SK-N-SH (cell line): ENCODE results near the gene NSDHL. TPM values are rescaled to one million over a fixed set of nuclear protein-coding genes. Genes with fewer than 3 reads are reported as not detected.

Experiments used
- CTCF ChIA-PET: fragments of 300-600, 350-600 bp; formaldehyde crosslinking; extraction: SDS; loops from one replicate; lab custom pipeline; 2021; lab: Yijun Ruan, JAX
- POLR2A ChIA-PET: fragments of 350-600 bp; sonication (Branson Sonifier 250); formaldehyde crosslinking; extraction: SDS; loops from one replicate; lab custom pipeline; 2020; ENCODE audit warnings: antibody characterized with exemption, inconsistent platforms; lab: Yijun Ruan, JAX
- DNase-seq: peaks from one replicate; pipeline ENCODE4 v3.0.0; 2012
- H2AFZ ChIP-seq: fragments of 200-600 bp; sonication (generic); 2 replicates; pipeline ENCODE4 v1.8.1; 2016; ENCODE audit warnings: antibody characterized with exemption, mild to moderate bottlenecking, low read depth
- H3F3A ChIP-seq: fragments of 200-600 bp; sonication (generic); replicated peaks from 2 replicates; pipeline ENCODE3; 2016; ENCODE audit warnings: antibody characterized with exemption, mild to moderate bottlenecking; ENCODE audit not compliant: insufficient read depth
- H3K27ac ChIP-seq, 2 experiments: fragments of 200-500 bp in 1 of 2; fragments of 200-600 bp in 1 of 2; sonication (Bioruptor generic) in 1 of 2; sonication (generic), shearing (Covaris generic) in 1 of 2; 2 replicates each; pipeline versions ENCODE4 v1.5.1 to v1.6.1; 2014 to 2016; ENCODE audit warnings: low read depth in 2 of 2, inconsistent platforms in 1 of 2, low read length in 1 of 2, mild to moderate bottlenecking in 1 of 2, mixed read lengths in 1 of 2
- H3K27me3 ChIP-seq: fragments of 200-600 bp; sonication (generic), shearing (Covaris generic); 2 replicates; pipeline ENCODE4 v1.6.1; 2016; ENCODE audit warnings: mixed run types; ENCODE audit not compliant: insufficient read depth
- H3K36me3 ChIP-seq, 2 experiments: fragments of 200-500 bp in 1 of 2; fragments of 200-600 bp in 1 of 2; sonication (Bioruptor generic) in 1 of 2; sonication (generic) in 1 of 2; replicated peaks in 1 of 2; 2 replicates each; pipeline versions ENCODE3 to v1.5.1; 2014 to 2016; ENCODE audit warnings: low read length in 1 of 2, mild to moderate bottlenecking in 1 of 2; ENCODE audit not compliant: insufficient read depth in 2 of 2, control insufficient read depth in 1 of 2
- H3K4me1 ChIP-seq, 2 experiments: fragments of 200-500 bp in 1 of 2; fragments of 200-600 bp in 1 of 2; sonication (Bioruptor generic) in 1 of 2; sonication (generic), shearing (Covaris generic) in 1 of 2; 2 replicates each; pipeline versions ENCODE4 v1.5.1 to v1.6.1; 2014 to 2016; ENCODE audit warnings: low read depth in 1 of 2, low read length in 1 of 2, mixed run types in 1 of 2; ENCODE audit not compliant: insufficient read depth in 2 of 2, control insufficient read depth in 1 of 2
- H3K4me2 ChIP-seq: fragments of 200-600 bp; sonication (generic), shearing (Covaris generic); 2 replicates; pipeline ENCODE4 v1.6.1; 2017; ENCODE audit warnings: mixed run types
- H3K4me3 ChIP-seq, 2 experiments: fragments of 200-500 bp in 1 of 2; fragments of 200-600 bp in 1 of 2; sonication (Bioruptor generic) in 1 of 2; sonication (generic), shearing (Covaris generic) in 1 of 2; 2 replicates each; pipeline versions ENCODE4 v1.5.1 to v1.8.1; 2014 to 2016; ENCODE audit warnings: low read depth in 2 of 2, inconsistent platforms in 1 of 2, low read length in 1 of 2, mild to moderate bottlenecking in 1 of 2, mixed read lengths in 1 of 2, moderate library complexity in 1 of 2
- H3K79me2 ChIP-seq: fragments of 200-600 bp; sonication (generic); 2 replicates; pipeline ENCODE4 v1.8.1; 2017; ENCODE audit warnings: mild to moderate bottlenecking; ENCODE audit not compliant: insufficient read depth
- H3K9ac ChIP-seq: fragments of 200-600 bp; sonication (generic); 2 replicates; pipeline ENCODE4 v1.6.1; 2017; ENCODE audit warnings: mixed run types
- H3K9me2 ChIP-seq: fragments of 200-600 bp; sonication (generic); 2 replicates; pipeline ENCODE4 v1.6.1; 2017; ENCODE audit warnings: mixed run types
- H3K9me3 ChIP-seq: fragments of 200-600 bp; sonication (generic); 2 replicates; pipeline ENCODE4 v1.6.1; 2017; ENCODE audit warnings: mixed run types, mild to moderate bottlenecking, moderate library complexity
- H4K20me1 ChIP-seq: fragments of 200-600 bp; sonication (generic); 2 replicates; pipeline ENCODE4 v1.6.1; 2017; ENCODE audit warnings: mild to moderate bottlenecking, mixed run types; ENCODE audit not compliant: insufficient read depth
- CHD2 ChIP-seq: fragments of 150-350 bp; IDR thresholded peaks from 2 replicates; pipeline ENCODE4 v1.6.1; 2018; ENCODE audit warnings: low read length; ENCODE audit not compliant: partially characterized antibody
- FOXM1 ChIP-seq: IDR thresholded peaks from 2 replicates; pipeline ENCODE4 v1.4.0; 2012; ENCODE audit warnings: low read depth, mild to moderate bottlenecking
- GABPA ChIP-seq: IDR thresholded peaks from 2 replicates; pipeline ENCODE4 v1.4.0; 2012; ENCODE audit warnings: low read depth, mild to moderate bottlenecking
- GATA2 ChIP-seq: sonication (generic); formaldehyde crosslinking; IDR thresholded peaks from 2 replicates; pipeline ENCODE4 v1.5.0; 2020; ENCODE audit warnings: mild to moderate bottlenecking, missing genetic modification reagents
- MXI1 ChIP-seq: IDR thresholded peaks from 2 replicates; pipeline ENCODE4 v1.6.1; 2012; ENCODE audit warnings: mild to moderate bottlenecking, low read depth, low read length, improper control_type of control experiment
- NRF1 ChIP-seq: IDR thresholded peaks from 2 replicates; pipeline ENCODE4 v1.6.1; 2012; ENCODE audit warnings: low read depth, mild to moderate bottlenecking, low read length
- RAD21 ChIP-seq: IDR thresholded peaks from 2 replicates; pipeline ENCODE4 v1.6.1; 2012; ENCODE audit warnings: mild to moderate bottlenecking, low read length
- SMC3 ChIP-seq: IDR thresholded peaks from 2 replicates; pipeline ENCODE4 v1.6.1; 2012; ENCODE audit warnings: low read depth, low read length, improper control_type of control experiment
- TAF1 ChIP-seq: IDR thresholded peaks from 2 replicates; pipeline ENCODE4 v1.6.1; 2012; ENCODE audit warnings: low read depth, mild to moderate bottlenecking, low read length, moderate library complexity, borderline replicate concordance
- TCF12 ChIP-seq: IDR thresholded peaks from 2 replicates; pipeline ENCODE4 v1.4.0; 2012
- WGBS: methylation state at CpG from one replicate; pipeline ENCODE4 v1.1.6; 2017; ENCODE audit warnings: low lambda C conversion rate; 5-methylcytosine and 5-hydroxymethylcytosine counted together
- polyA plus RNA-seq, 3 experiments: library from polyadenylated mRNA; depleted of rRNA; stranded (reverse); fragments of >200 nt; gene quantifications; 2 replicates each; pipeline ENCODE4 v1.2.3, GENCODE V29; 2012
- TF ChIP-seq, protein P1 (sequence below): fragments of 200-600 bp; sonication (generic); IDR thresholded peaks from 2 replicates; pipeline ENCODE4 v1.6.1; 2017; ENCODE audit warnings: antibody characterized with exemption, mild to moderate bottlenecking, moderate library complexity
- TF ChIP-seq, protein P2 (sequence below): IDR thresholded peaks from 2 replicates; pipeline ENCODE4 v1.4.0; 2012; ENCODE audit warnings: low read depth, borderline replicate concordance

NSDHL gene
- polyA plus RNA-seq, 1 of the 3 experiments (the other 2 are of a cell fraction) = 24.8 TPM

GRCh38 chrX:152904151-152905080, 73.6 kb downstream of the NSDHL start:
- no peaks in the 10 kb centered on the region for H3K36me3 ChIP-seq
- H3K9ac ChIP-seq = no peak overlapping the region
- 0 out of 2 replicates have a peak overlapping the region, but pooled peaks have one; percentile 28 for H3K4me2 ChIP-seq
- no peaks in the 10 kb centered on the region for H3K79me2 ChIP-seq
- H3K9me2 ChIP-seq = no peaks in the 10 kb centered on the region
- peaks cover 6 to 32% of the 10 kb centered on the region in 2 experiments; a peak in 2 of 4 replicates for H3K4me1 ChIP-seq
- no peak overlapping the region for H2AFZ ChIP-seq
- peaks cover 4% of the 10 kb centered on the region for H3F3A ChIP-seq
- no peak overlapping the region; a peak in 1 of 4 replicates for H3K4me3 ChIP-seq
- H3K27ac ChIP-seq = no peak overlapping the region
- TF ChIP-seq, protein P1, sequence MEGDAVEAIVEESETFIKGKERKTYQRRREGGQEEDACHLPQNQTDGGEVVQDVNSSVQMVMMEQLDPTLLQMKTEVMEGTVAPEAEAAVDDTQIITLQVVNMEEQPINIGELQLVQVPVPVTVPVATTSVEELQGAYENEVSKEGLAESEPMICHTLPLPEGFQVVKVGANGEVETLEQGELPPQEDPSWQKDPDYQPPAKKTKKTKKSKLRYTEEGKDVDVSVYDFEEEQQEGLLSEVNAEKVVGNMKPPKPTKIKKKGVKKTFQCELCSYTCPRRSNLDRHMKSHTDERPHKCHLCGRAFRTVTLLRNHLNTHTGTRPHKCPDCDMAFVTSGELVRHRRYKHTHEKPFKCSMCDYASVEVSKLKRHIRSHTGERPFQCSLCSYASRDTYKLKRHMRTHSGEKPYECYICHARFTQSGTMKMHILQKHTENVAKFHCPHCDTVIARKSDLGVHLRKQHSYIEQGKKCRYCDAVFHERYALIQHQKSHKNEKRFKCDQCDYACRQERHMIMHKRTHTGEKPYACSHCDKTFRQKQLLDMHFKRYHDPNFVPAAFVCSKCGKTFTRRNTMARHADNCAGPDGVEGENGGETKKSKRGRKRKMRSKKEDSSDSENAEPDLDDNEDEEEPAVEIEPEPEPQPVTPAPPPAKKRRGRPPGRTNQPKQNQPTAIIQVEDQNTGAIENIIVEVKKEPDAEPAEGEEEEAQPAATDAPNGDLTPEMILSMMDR = peak; percentile 85
- TF ChIP-seq RAD21 (peak; percentile 60), TCF12 (no peak), SMC3 (peak; percentile 44), CHD2 (peak; percentile 15)
- ChIA-PET CTCF (interaction anchor here (0.8 to 4.2 kb wide), 16 partner anchors 10 to 66 kb away, joined by 3 to 71 read pairs (median 5); no protein-coding TSS in a partner anchor), POLR2A (no interaction called here)
- DNase-seq = peak; percentile 86
- 21% methylated on average over 16 of the region's 20 CpGs for WGBS
- H3K9me3 ChIP-seq = no peaks in the 10 kb centered on the region
- no peaks in the 10 kb centered on the region; the same call in 1 of the 2 replicates for H3K27me3 ChIP-seq
- no peaks in the 10 kb centered on the region for H4K20me1 ChIP-seq

GRCh38 chrX:152905081-152905420, 74.2 kb downstream of the NSDHL start:
- TF ChIP-seq NRF1 (no peak), TAF1 (no peak), FOXM1 (no peak), GABPA (no peak), MXI1 (no peak), RAD21 (no peak), GATA2 (CRISPR knock-in tag) (no peak)
- TF ChIP-seq, protein P2, sequence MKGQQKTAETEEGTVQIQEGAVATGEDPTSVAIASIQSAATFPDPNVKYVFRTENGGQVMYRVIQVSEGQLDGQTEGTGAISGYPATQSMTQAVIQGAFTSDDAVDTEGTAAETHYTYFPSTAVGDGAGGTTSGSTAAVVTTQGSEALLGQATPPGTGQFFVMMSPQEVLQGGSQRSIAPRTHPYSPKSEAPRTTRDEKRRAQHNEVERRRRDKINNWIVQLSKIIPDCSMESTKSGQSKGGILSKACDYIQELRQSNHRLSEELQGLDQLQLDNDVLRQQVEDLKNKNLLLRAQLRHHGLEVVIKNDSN = no peak
- Histone ChIP-seq H3K79me2 (no peaks in the 10 kb centered on the region), H3K9ac (no peak overlapping the region), H3F3A (peaks cover 4% of the 10 kb centered on the region), H3K27me3 (no peaks in the 10 kb centered on the region; the same call in 1 of the 2 replicates), H3K9me3 (no peaks in the 10 kb centered on the region), H2AFZ (no peak overlapping the region), H3K4me2 (no peak overlapping the region), H3K4me1 (peaks cover 6 to 32% of the 10 kb centered on the region in 2 experiments; a peak in 2 of 4 replicates), H3K36me3 (no peaks in the 10 kb centered on the region), H3K27ac (no peak overlapping the region), H4K20me1 (no peaks in the 10 kb centered on the region), H3K9me2 (no peaks in the 10 kb centered on the region), H3K4me3 (no peak overlapping the region)
- ChIA-PET CTCF (interaction anchor here (0.9 to 4.2 kb wide), 9 partner anchors 9 to 66 kb away, joined by 3 to 71 read pairs (median 7); no protein-coding TSS in a partner anchor), POLR2A (no interaction called here)
- 57% methylated on average over 6 of the region's 8 CpGs for WGBS
- no peak for DNase-seq
